GM10847 (cell line): ENCODE results near the gene TIMM10B.

ENCODE experiments used
- POLR2A ChIP-seq: IDR thresholded peaks from 2 replicates; pipeline ENCODE4 v1.6.1; 2011; ENCODE audit not compliant: insufficient read length; ENCODE audit errors: extremely low read depth

Gene TIMM10B

DNA sequence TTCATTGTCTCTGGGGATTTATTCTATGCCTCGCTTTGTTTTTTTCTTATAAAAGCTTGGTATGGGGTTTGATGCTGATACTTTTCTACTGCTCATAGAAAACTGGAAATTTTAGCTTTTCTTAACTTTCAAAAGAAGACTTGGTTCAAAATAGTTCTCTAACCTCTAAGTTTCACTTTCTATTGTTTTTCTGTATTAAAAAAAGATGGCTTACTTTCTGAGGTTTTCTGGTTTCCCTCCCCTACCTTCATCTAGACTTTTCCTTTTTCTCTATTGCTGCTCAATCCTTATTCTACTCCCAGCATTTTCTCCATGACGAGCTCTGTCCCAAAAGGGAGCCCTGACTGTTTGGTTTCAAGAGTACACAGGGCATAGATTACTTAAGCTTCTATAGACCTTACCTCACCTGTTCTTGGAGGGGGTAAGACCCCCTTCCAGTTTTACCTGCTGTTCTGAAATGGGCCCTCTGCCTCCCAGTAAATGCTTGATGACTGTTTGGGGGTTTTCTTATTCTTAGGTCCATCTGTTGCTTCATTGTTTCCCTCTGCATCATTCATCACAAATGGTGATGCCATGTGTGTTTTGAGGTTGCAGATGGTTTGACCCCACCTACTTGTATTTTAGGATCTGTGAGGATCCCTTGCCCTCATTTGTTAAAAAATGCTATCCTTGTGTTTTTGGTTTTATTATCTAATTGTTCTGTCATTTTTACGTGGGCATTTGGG is 45.3 kb downstream of the TIMM10B start:
- TF ChIP-seq POLR2A: no peak

DNA sequence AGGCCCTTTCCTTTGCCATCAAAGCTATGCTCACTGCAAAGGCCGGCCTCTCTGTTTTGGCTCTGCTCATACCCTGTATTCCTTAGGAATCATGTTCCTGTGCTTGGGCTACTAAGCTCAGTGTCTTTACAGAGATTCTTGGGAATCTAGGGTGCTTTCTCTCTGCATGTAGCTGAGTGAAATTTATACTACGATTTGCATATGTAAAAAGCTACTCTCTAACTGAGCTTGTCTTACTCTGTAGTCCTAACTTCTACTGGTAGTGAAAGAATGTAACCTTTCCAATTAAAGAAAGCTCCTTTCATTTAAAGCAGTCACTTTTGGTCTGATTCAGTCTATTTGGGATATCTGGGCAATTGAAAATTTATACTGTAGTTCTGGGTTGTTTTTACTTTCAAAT is 48.0 kb downstream of the TIMM10B start:
- no peak for TF ChIP-seq POLR2A

DNA sequence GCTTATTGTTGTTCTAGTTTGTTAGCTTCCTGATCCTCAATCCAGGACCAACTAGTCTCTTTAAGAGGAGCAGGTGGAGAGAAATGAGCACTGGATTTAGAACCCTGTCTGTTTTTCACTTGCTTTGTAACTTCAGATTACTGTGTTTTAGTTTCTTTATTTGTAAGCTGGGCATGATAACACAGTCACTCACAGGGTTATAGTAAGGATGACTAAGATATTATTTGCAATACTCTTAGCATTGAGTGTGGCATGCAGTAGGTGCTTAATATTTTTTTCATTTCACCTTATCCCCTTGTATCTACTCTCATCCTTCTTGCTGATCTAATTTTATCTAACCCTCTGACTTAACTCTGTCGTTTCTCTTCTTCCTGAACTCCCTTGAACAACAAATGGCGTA is 49.5 kb downstream of the TIMM10B start:
- TF ChIP-seq POLR2A: no peak

DNA sequence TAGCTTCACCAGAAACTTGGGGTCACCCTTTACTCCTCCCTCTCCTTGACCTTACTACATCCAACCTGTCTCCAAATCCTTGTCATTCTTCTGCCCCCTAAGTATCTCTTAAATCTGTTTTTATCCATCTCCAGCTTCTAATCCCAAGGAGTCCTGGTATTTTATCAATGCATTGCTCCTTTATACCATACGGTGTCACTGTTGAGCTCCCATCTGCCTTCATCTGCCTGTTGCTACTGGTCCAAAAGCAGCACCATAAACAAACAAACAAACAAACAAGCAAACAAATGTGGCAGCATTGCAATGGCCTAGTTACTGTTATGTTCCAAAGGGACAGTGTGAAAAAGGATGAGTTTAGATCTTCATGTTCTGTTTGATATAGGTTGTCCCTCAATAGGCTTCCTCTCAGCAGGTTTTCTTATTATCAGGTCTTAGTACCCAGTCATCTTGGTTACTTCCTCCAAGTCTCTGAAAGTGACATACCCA is 50.0 kb downstream of the TIMM10B start:
- no peak for TF ChIP-seq POLR2A
